ENCODE results near the gene SIRPD. TPM values are rescaled to one million over a fixed set of nuclear protein-coding genes. Genes with fewer than 3 reads are reported as not detected.

SIRPD gene
- total RNA-seq, 1 donor from 2014 or later: not detected

- Histone ChIP-seq H3K4me1 (no peaks in the 10 kb centered on the region), H3K9me3 (no peaks in the 10 kb centered on the region), H3K27ac (no peak overlapping the region), H3K27me3 (no peaks in the 10 kb centered on the region), H3K36me3 (no peaks in the 10 kb centered on the region), H3K4me3 (no peak overlapping the region)
- DNase-seq (ENCODE audit: low spot score in 2 of 2): no peak
- no peak for TF ChIP-seq CTCF (IDR thresholded peaks at IDR 0.05)
- intact Hi-C loops (cut with DNase I): no loop called here
Measured at GRCh38 chr20:1561350-1561749, 3.8 kb upstream of the SIRPD start.

GRCh38 chr20:1555952-1556351 lies 1.6 kb downstream of the SIRPD start:
- Histone ChIP-seq H3K4me3 (no peak overlapping the region), H3K27ac (no peak overlapping the region), H3K36me3 (no peaks in the 10 kb centered on the region), H3K27me3 (no peaks in the 10 kb centered on the region), H3K9me3 (no peaks in the 10 kb centered on the region), H3K4me1 (no peaks in the 10 kb centered on the region)
- intact Hi-C loops (cut with DNase I): no loop called here
- DNase-seq (ENCODE audit: low spot score in 2 of 2): no peak
- TF ChIP-seq CTCF (IDR thresholded peaks at IDR 0.05): no peak

GRCh38 chr20:1539816-1540419 lies 17.6 kb downstream of the SIRPD start:
- no peaks in the 10 kb centered on the region for H3K4me1 ChIP-seq
- H3K4me3 ChIP-seq: no peak overlapping the region
- no peaks in the 10 kb centered on the region for H3K36me3 ChIP-seq
- TF ChIP-seq CTCF (IDR thresholded peaks at IDR 0.05): no peak
- intact Hi-C loops (cut with DNase I): no loop called here
- H3K27ac ChIP-seq: no peak overlapping the region
- no peaks in the 10 kb centered on the region for H3K27me3 ChIP-seq
- no peaks in the 10 kb centered on the region for H3K9me3 ChIP-seq
- no peak for DNase-seq (ENCODE audit: low spot score in 2 of 2)

- Histone ChIP-seq H3K9me3 (no peaks in the 10 kb centered on the region), H3K4me1 (no peaks in the 10 kb centered on the region), H3K27ac (no peak overlapping the region), H3K4me3 (no peak overlapping the region), H3K36me3 (no peaks in the 10 kb centered on the region), H3K27me3 (no peaks in the 10 kb centered on the region)
- no peak for DNase-seq (ENCODE audit: low spot score in 2 of 2)
- intact Hi-C loops (cut with DNase I): no loop called here
- TF ChIP-seq CTCF (IDR thresholded peaks at IDR 0.05): no peak
Measured at GRCh38 chr20:1538655-1539054, 18.9 kb downstream of the SIRPD start.

- no peaks in the 10 kb centered on the region for H3K9me3 ChIP-seq
- no peak overlapping the region for H3K4me3 ChIP-seq
- H3K4me1 ChIP-seq: no peaks in the 10 kb centered on the region
- peak; percentile 19 to 72 for DNase-seq (ENCODE audit: low spot score in 2 of 2)
- intact Hi-C loops (cut with DNase I): no loop called here
- H3K27ac ChIP-seq: peak overlapping the region; percentile 14 to 33
- H3K36me3 ChIP-seq: no peaks in the 10 kb centered on the region
- no peaks in the 10 kb centered on the region for H3K27me3 ChIP-seq
- TF ChIP-seq CTCF (IDR thresholded peaks at IDR 0.05): no peak
Measured at GRCh38 chr20:1537731-1538058, 19.8 kb downstream of the SIRPD start.

Measured in ascending aorta (tissue), 2 donors.